Fibroblast of mammary gland (primary cell): Measurements from ENCODE around the gene SHCBP1L.

Experiments
- DNase-seq: peaks from one replicate; pipeline ENCODE4 v3.0.0-alpha.2; 2010; ENCODE audit warnings: low read depth
- H3K4me3 ChIP-seq: 2 replicates; pipeline ENCODE4 v1.5.1; 2011; ENCODE audit warnings: low read depth, mild to moderate bottlenecking, low read length, moderate library complexity; ENCODE audit not compliant: control insufficient read depth
- CTCF ChIP-seq: conservative IDR thresholded peaks from 2 replicates; pipeline ENCODE4 v1.5.1; 2011; ENCODE audit warnings: low read depth, low read length, inconsistent platforms; ENCODE audit not compliant: control insufficient read depth, insufficient read depth

The SHCBP1L gene

DNA sequence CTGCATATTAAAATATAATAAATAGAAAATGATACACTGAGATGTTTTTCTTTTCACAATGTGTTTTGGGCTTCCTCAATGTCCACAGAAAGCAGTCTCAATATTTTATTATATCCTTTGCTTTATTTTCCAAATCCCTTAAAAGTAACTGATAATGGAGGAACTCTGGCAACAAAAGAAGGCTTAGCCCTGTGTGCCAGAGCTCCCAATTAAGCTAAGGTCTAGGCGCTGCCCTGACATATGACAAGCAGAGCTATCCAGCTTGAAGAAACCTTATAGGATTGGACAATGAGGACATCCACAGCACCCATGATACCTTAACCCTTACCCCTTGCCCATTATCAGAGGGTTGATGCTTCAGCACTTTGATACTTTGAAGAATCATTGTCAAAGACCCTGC is 12.9 kb upstream of the SHCBP1L start:
- no peak overlapping the region for H3K4me3 ChIP-seq
- no peak for TF ChIP-seq CTCF
- DNase-seq = no peak

DNA sequence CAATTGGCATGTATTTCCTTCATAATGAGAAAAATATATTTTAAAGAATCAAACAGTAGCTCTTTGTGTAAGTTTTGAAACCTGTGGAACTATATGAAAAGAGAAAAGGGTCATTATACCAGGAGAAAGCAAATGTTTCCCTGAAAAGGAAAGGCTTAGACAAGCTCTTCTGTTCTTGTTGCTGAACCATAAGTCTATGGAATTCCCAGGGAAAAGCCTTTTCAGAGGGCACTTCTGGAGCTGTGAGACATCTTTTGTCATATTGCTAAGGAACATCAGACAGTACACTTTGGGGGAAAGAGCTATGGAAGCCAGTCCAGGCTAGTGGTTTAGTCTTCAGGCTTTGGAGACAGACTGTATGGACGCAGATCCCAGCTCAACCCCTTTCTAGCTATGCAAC is 12.1 kb upstream of the SHCBP1L start:
- TF ChIP-seq CTCF = no peak
- no peak overlapping the region for H3K4me3 ChIP-seq

DNA sequence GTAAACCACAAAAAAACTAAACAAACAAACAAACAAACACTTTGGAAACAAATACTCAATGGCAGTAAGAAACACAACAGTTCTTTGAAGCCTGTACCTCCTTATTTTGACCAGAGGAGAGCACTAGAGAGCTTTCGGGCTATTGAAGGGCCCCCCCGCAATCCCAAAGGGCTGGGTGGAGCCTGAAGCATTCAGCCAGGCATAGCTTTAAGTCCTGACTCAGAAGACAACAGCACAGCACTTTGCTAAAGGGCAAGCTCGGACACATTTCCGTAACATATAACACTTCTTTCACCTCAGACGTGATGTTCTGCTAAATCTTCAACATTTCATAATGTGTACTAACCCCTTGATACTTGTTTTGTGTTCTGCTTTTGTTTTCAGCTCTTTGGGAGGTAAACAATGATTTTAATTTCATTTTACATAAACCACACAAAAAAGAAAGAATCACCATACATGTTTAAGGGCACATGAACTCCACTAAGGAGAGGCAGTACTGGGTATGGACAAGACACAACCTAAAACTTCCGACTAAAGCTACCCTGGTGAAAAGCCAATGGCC is 9.7 kb upstream of the SHCBP1L start:
- H3K4me3 ChIP-seq = peak overlapping the region; percentile 15
- peak; percentile 91 for DNase-seq

More for the DNA sequence above, 12.1 kb upstream of the SHCBP1L start:
- no peak for DNase-seq

GRCh38 chr1:182960046-182960445 is 7.1 kb upstream of the SHCBP1L start:
- H3K4me3 ChIP-seq = no peak overlapping the region
- no peak for TF ChIP-seq CTCF
- no peak for DNase-seq

More for the DNA sequence above, 9.7 kb upstream of the SHCBP1L start:
- TF ChIP-seq CTCF = peak; percentile 97

- no peak overlapping the region for H3K4me3 ChIP-seq
- DNase-seq = no peak
- TF ChIP-seq CTCF = no peak
Measured at GRCh38 chr1:182957902-182958395, 5.0 kb upstream of the SHCBP1L start.

- no peak for DNase-seq
- H3K4me3 ChIP-seq = no peak overlapping the region
- no peak for TF ChIP-seq CTCF
Measured at GRCh38 chr1:182956708-182957365, 3.9 kb upstream of the SHCBP1L start.
